Uterus (tissue), 2 donors: ENCODE results near the gene DCBLD2.

ENCODE experiments used
- POLR2A ChIP-seq, 2 donors: fragments of 450-650 bp; IDR thresholded peaks; one replicate each; pipeline ENCODE4 v1.6.1; 2016; ENCODE audit warnings: antibody characterized with exemption in 2 of 2, mild to moderate bottlenecking in 1 of 2, moderate library complexity in 1 of 2
- TF ChIP-seq, protein P1 (sequence below), 4 experiments: fragments of 200-600 bp in 2 of 4; fragments of 450-650 bp in 2 of 4; sonication (generic) in 2 of 4; IDR thresholded peaks; one replicate each; pipeline ENCODE4 v1.5.1; 2016 to 2019; ENCODE audit warnings: antibody characterized with exemption in 4 of 4, mild to moderate bottlenecking in 2 of 4, moderate library complexity in 1 of 4

GRCh38 chr3:98914210-98915080 is 12.9 kb upstream of the DCBLD2 start:
- TF ChIP-seq, protein P1, sequence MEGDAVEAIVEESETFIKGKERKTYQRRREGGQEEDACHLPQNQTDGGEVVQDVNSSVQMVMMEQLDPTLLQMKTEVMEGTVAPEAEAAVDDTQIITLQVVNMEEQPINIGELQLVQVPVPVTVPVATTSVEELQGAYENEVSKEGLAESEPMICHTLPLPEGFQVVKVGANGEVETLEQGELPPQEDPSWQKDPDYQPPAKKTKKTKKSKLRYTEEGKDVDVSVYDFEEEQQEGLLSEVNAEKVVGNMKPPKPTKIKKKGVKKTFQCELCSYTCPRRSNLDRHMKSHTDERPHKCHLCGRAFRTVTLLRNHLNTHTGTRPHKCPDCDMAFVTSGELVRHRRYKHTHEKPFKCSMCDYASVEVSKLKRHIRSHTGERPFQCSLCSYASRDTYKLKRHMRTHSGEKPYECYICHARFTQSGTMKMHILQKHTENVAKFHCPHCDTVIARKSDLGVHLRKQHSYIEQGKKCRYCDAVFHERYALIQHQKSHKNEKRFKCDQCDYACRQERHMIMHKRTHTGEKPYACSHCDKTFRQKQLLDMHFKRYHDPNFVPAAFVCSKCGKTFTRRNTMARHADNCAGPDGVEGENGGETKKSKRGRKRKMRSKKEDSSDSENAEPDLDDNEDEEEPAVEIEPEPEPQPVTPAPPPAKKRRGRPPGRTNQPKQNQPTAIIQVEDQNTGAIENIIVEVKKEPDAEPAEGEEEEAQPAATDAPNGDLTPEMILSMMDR (IDR thresholded peaks at IDR 0.05), result no peak
- TF ChIP-seq POLR2A (IDR thresholded peaks at IDR 0.05), result no peak
